GM21717 (cell line): ENCODE data around the gene JARID2.

Experiments used
- ATAC-seq: cut with Tn5 transposase; IDR thresholded peaks from one replicate; pipeline ENCODE4 v1.9.1; 2021; ENCODE audit warnings: mild to moderate bottlenecking, moderate library complexity; ENCODE audit not compliant: unreplicated experiment

Gene JARID2

GRCh38 chr6:15456422-15456821 lies 210.6 kb downstream of the JARID2 start:
- ATAC-seq: no peak

- no peak for ATAC-seq
These were observed 211.3 kb downstream of the JARID2 start for GRCh38 chr6:15457121-15457650.

- ATAC-seq: peak; percentile 75
These were observed 212.2 kb downstream of the JARID2 start for GRCh38 chr6:15458021-15458459.

- ATAC-seq: no peak
These were observed 214.3 kb downstream of the JARID2 start for GRCh38 chr6:15460110-15460727.

GRCh38 chr6:15461127-15461944 lies 215.5 kb downstream of the JARID2 start:
- ATAC-seq: no peak

GRCh38 chr6:15462256-15462655 lies 216.4 kb downstream of the JARID2 start:
- no peak for ATAC-seq

GRCh38 chr6:15462717-15463525 lies 217.1 kb downstream of the JARID2 start:
- ATAC-seq: no peak

- ATAC-seq: no peak
These were observed 218.4 kb downstream of the JARID2 start for GRCh38 chr6:15464211-15464725.

GRCh38 chr6:15465212-15465611 lies 219.3 kb downstream of the JARID2 start:
- ATAC-seq: no peak

- no peak for ATAC-seq
These were observed 224.9 kb downstream of the JARID2 start for GRCh38 chr6:15470746-15471145.

- ATAC-seq: no peak
These were observed 226.8 kb downstream of the JARID2 start for GRCh38 chr6:15472621-15473020.

- ATAC-seq: no peak
These were observed 227.3 kb downstream of the JARID2 start for GRCh38 chr6:15473174-15473573.

- ATAC-seq: no peak
These were observed 227.9 kb downstream of the JARID2 start for GRCh38 chr6:15473741-15474161.

- ATAC-seq: no peak
These were observed 228.3 kb downstream of the JARID2 start for GRCh38 chr6:15474196-15474595.

GRCh38 chr6:15475261-15475660 lies 229.4 kb downstream of the JARID2 start:
- no peak for ATAC-seq

GRCh38 chr6:15475872-15476271 lies 230.0 kb downstream of the JARID2 start:
- no peak for ATAC-seq

- ATAC-seq: no peak
These were observed 230.9 kb downstream of the JARID2 start for GRCh38 chr6:15476631-15477380.

GRCh38 chr6:15477746-15478145 lies 231.9 kb downstream of the JARID2 start:
- no peak for ATAC-seq

GRCh38 chr6:15479761-15480160 lies 233.9 kb downstream of the JARID2 start:
- ATAC-seq: no peak

- no peak for ATAC-seq
These were observed 234.7 kb downstream of the JARID2 start for GRCh38 chr6:15480525-15480924.
